Kidney epithelial cell (primary cell): ENCODE data around the gene CA10. TPM values are rescaled to one million over a fixed set of nuclear protein-coding genes. Genes with fewer than 3 reads are reported as not detected.

Experiments
- DNase-seq: peaks from one replicate; pipeline ENCODE4 v3.0.0-alpha.2; 2010; ENCODE audit warnings: low read depth
- H3K27me3 ChIP-seq: 2 replicates; pipeline ENCODE4 v1.6.0; 2011; ENCODE audit warnings: low read length; ENCODE audit not compliant: control insufficient read depth, insufficient read depth
- H3K36me3 ChIP-seq: 2 replicates; pipeline ENCODE4 v1.5.1; 2011; ENCODE audit warnings: low read length; ENCODE audit not compliant: control insufficient read depth, insufficient read depth
- H3K4me3 ChIP-seq: 2 replicates; pipeline ENCODE4 v1.5.1; 2011; ENCODE audit warnings: low read depth, mild to moderate bottlenecking, control low read depth, low read length
- CTCF ChIP-seq: IDR thresholded peaks from 2 replicates; pipeline ENCODE4 v1.5.1; 2011; ENCODE audit warnings: mild to moderate bottlenecking, moderate library complexity, low read length, control low read depth, inconsistent platforms; ENCODE audit not compliant: insufficient read depth, poor library complexity, severe bottlenecking
- total RNA-seq: library from RNA; depleted of rRNA; stranded (reverse); fragments of >200 nt; gene quantifications from 2 replicates; pipeline ENCODE4 v1.2.3, GENCODE V29; 2015

The CA10 gene
- total RNA-seq, 1 donor from 2014 or later = 0.13 TPM

DNA sequence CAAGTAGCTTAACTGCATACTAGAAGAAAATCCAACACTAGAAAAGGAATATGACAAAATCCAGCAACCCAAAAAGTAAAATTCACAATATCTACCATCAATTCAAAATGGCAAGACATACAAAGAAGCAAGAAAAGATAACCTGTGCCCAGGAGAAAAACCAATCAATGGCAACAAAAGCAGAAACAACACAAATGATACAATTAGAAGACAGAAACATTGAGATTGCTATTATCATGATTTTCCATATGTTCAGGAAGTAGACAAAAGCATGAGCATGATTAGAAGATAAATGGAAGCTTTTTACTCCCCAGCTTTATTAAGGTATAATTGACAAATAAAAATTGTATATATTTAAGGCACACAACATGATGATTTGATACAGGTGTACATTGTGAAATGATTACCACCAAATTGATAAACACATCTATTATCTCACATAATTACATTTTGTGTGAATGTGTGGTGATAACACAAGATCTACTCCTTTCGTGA, 117.3 kb downstream of the CA10 start:
- Histone ChIP-seq H3K36me3 (no peaks in the 10 kb centered on the region), H3K27me3 (no peaks in the 10 kb centered on the region), H3K4me3 (no peak overlapping the region)
- no peak for DNase-seq
- no peak for TF ChIP-seq CTCF

DNA sequence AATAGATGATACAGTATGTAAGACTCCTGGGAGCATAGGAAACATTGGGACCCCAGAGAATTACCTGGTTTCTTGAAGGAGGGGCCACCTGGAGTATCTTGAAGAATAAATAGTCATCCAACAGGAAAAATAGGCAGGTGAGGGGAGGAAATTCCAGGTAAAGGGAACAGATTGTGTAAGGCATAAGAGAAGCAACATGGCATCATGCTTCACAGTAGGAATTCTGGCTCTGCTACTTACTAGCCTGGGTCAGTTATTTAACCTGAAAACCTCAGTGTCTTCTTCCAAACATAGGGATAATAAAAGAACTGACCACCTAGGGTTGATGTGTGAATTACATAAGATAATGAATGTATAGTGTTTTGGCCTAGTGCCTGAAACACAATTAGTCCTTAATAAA, 122.1 kb downstream of the CA10 start:
- DNase-seq = no peak
- Histone ChIP-seq H3K4me3 (no peak overlapping the region), H3K27me3 (no peaks in the 10 kb centered on the region), H3K36me3 (no peaks in the 10 kb centered on the region)
- TF ChIP-seq CTCF = no peak

- DNase-seq = no peak
- H3K4me3 ChIP-seq = no peak overlapping the region
- no peaks in the 10 kb centered on the region for H3K36me3 ChIP-seq
- no peak for TF ChIP-seq CTCF
- no peaks in the 10 kb centered on the region for H3K27me3 ChIP-seq
These were observed 123.1 kb downstream of the CA10 start for GRCh38 chr17:52035336-52035915.

- DNase-seq = no peak
- no peaks in the 10 kb centered on the region for H3K27me3 ChIP-seq
- H3K4me3 ChIP-seq = no peak overlapping the region
- no peaks in the 10 kb centered on the region for H3K36me3 ChIP-seq
- TF ChIP-seq CTCF = no peak
These were observed 126.1 kb downstream of the CA10 start for GRCh38 chr17:52032454-52032853.

DNA sequence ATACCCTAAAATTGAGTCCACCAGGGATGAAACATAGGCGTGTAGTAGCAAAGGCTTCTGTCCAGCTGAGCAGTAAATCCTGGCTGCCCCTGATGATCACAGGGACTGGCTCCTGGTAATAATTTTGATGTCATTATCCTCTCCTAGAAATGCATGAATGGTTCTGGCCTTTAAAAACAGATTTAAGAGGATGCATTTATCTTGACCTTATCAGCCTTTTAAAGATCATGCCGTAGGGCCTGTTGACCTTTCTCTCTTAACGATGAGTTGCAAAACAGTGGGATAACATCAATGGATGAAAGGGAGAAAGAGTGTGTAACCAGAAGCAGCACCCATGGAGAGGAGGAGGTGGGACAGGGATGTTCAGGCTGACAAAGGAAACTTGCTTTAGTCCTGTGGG, 128.5 kb downstream of the CA10 start:
- H3K4me3 ChIP-seq = no peak overlapping the region

More for the DNA sequence above, 128.5 kb downstream of the CA10 start:
- Histone ChIP-seq H3K36me3 (no peaks in the 10 kb centered on the region), H3K27me3 (no peaks in the 10 kb centered on the region)
- no peak for DNase-seq
- no peak for TF ChIP-seq CTCF
